H1 (cell line): ENCODE results near the gene ZNF260. TPM values are rescaled to one million over a fixed set of nuclear protein-coding genes. Genes with fewer than 3 reads are reported as not detected.

Experiments
- GABPA ChIP-seq: IDR thresholded peaks from 2 replicates; pipeline ENCODE4 v1.6.1; 2011; ENCODE audit warnings: mild to moderate bottlenecking, low read length, moderate library complexity, borderline replicate concordance; ENCODE audit not compliant: insufficient read depth
- KDM5A ChIP-seq: fragments of 200-600 bp; IDR thresholded peaks from 2 replicates; pipeline ENCODE4 v1.7.1; 2012; ENCODE audit warnings: mild to moderate bottlenecking, low read length, inconsistent platforms, mixed read lengths
- MAFK ChIP-seq: IDR thresholded peaks from 2 replicates; pipeline ENCODE4 v1.6.1; 2012; ENCODE audit warnings: low read depth, mild to moderate bottlenecking, improper control_type of control experiment, low read length
- NANOG ChIP-seq: IDR thresholded peaks from 2 replicates; pipeline ENCODE4 v1.6.1; 2011; ENCODE audit warnings: low read length, low read depth, mild to moderate bottlenecking, inconsistent platforms; ENCODE audit not compliant: insufficient read depth, poor library complexity, severe bottlenecking
- RFX5 ChIP-seq: IDR thresholded peaks from 2 replicates; pipeline ENCODE4 v1.6.1; 2011; ENCODE audit warnings: low read depth, low read length, improper control_type of control experiment, borderline replicate concordance
- SUZ12 ChIP-seq: fragments of 200-600 bp; sonication (generic); IDR thresholded peaks from 2 replicates; pipeline ENCODE4 v1.6.1; 2012; ENCODE audit warnings: mild to moderate bottlenecking, inconsistent platforms, low read length, moderate library complexity, mixed read lengths
- polyA plus RNA-seq, 7 experiments: library from polyadenylated mRNA; depleted of rRNA in 3 of 7; stranded (reverse) in 5 of 7; unstranded in 2 of 7; fragments of >200 nt in 5 of 7; fragments of 200-250 nt in 2 of 7; gene quantifications; 1 replicate in 5 of 7; 2 replicates in 1 of 7; 4 replicates in 1 of 7; pipeline versions ENCODE4 v1.2.1 to v1.2.3, GENCODE V29; 2011 to 2013; ENCODE audit warnings: missing spikeins in 2 of 7, mixed read lengths in 2 of 7
- total RNA-seq: library from RNA; stranded (reverse); fragmentation: NEBNext Ultra II Directional; extraction: Animal tissue kit (Norgen Biotek cat#: 25700); gene quantifications from 2 replicates; pipeline ENCODE4 v1.2.1, GENCODE V29; 2021

ZNF260 gene
- total and polyA plus RNA-seq, 2 of the 8 experiments (the other 6 are each of a cell fraction or from before 2014, with no cell fraction given), result 5.5 to 30.7 TPM

- TF ChIP-seq NANOG (no peak), GABPA (no peak), KDM5A (no peak), RFX5 (no peak), MAFK (no peak), SUZ12 (no peak)
These were observed 19.7 kb downstream of the ZNF260 start (continued) for GRCh38 chr19:36508325-36508724.
